HG03103 (cell line): Measurements from ENCODE around the gene NCKAP1.
"Not testable (repeated sequence)": the region's sequence is repeated elsewhere in the genome, so short reads cannot be mapped to it uniquely, and the experiment has no call there.

Source experiments
- ATAC-seq: cut with Tn5 transposase; IDR thresholded peaks from one replicate; pipeline ENCODE4 v1.9.1; 2021; ENCODE audit warnings: low read depth; ENCODE audit not compliant: unreplicated experiment

NCKAP1 gene

GRCh38 chr2:183037553-183038340 lies 510 bp downstream of the NCKAP1 start:
- peak; percentile 30 for ATAC-seq

DNA sequence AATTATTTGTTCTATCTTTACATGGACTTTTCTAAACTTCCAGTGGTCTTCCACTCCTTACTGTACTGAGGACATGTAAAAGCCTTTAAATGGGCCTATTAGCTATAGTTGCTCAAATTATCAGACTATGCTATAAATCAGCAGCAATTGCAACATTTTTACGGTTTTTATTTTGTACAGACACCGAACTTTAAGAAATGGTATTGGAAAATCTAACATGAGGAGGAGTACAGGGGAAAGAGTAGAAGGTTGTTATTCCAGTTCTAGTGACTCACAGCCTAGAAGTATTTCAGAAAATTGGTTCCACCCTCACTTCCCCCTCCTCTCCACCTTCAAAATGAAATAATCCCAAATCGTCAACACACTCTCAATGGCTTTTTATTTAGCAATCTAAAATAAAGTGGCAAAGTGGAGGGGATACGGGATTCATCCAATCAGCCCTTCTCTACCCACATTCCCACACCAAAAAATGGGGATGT lies 1.1 kb downstream of the NCKAP1 start:
- no peak for ATAC-seq

DNA sequence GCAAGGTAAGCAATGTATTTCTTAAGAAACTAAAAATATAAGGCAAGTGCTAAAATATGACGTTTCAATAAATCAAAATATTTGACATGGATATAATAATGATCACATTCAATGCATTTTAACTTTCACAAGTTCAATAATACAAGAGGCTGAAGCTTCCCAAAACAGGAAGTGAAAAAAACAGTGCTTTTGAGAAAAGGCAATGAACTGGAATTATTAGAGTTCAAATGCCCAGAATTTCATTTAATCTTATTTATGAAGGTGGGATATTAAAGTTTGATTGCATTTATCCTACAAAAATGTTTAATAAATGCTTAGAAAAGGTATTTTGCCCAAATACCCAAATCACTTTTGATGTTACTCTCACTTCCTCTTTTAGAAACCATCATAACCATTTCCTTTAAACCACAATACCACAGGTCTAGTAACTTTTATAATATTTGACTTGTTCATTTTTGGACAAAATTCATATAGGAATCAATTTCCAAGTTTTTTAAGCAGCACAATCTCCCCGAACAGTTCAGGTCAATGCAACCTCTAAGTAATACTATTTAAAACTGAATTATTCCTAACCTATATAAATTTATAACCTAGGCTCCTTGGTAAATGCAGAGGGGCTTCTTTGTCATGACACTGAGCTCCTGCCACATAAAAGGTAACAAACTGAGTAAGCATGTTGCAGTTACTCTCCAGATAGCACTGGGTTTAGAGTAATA lies 2.1 kb downstream of the NCKAP1 start:
- peak; percentile 49 for ATAC-seq

- no peak for ATAC-seq
Observed at GRCh38 chr2:183035298-183035953, 2.8 kb downstream of the NCKAP1 start.

DNA sequence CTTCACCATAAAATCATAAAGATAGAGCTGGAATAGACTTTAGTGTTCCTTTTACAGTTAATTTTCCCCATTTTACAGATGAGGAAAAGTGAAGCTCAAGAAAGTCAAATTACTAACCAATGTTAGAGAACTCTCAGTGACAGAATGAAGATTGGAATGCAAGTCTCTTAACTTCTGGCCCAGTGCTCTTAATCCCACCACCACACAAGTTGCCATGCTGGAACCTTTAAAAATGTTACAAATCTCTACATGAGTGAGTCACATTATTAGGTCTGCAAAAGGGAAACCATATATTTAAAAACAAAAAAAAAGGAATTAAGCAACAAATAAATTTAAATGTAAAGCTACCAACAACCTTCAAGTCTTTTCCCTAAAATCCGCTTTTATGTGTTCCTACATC lies 3.5 kb downstream of the NCKAP1 start:
- ATAC-seq: no peak

DNA sequence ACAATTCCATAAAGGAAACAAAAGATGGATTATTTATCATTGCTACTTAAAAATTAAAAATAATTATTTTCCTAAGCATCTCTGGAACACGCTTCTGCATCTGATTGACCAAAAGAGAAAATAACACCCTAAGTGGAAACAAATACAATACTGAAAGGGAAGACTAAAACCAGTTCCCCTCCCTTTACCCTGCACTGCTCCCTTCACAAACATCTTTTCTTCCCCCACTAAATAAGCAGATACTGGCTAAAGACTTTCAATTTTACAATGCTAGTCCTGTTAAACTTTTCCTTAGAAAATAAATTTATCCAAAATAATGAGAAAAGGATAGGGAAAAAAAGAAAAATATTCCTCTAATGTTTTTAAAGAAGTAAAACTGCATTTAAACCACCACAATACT lies 4.3 kb downstream of the NCKAP1 start:
- ATAC-seq: no peak

DNA sequence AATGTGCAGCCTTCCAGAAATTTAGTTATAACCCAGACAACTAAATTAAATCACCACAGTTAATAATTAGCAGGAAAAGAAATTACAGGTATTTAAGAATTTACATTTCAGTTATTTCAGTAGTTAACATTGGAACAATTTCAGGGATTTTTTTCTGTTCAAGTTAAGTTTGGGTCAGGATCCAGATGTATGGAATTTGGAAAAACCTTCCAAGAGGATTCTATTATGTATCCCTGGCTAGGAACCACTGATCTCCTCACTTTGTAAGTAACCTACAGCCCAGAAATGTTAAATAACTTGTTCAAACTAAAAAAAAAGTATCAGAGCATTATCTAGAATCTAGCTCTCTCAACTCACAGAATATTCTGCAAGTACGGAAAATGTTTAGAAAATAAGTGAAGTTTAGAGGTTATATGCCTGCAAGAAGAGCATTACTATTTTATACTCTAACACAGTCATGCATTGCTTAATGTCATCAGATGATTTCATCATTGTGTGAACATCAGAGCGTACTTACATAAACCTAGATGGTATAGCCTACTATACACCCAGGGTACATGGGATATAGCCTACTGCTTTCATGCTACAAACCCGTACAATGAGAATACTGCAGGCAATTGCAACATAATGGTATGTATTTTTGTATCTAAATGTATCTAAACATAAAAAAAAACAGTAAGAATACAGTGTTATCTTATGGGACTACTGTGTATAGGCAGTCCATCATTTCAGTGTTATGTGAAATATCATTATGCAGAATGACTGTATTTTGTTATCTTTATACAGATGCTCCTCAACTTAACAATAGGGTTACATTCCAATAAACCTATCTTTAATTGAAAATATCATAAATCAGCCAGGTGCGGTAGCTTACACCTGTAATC lies 6.1 kb downstream of the NCKAP1 start:
- no peak for ATAC-seq

- no peak for ATAC-seq
Observed at GRCh38 chr2:183029219-183029618, 9.0 kb downstream of the NCKAP1 start.

GRCh38 chr2:183028108-183028507 lies 10.1 kb downstream of the NCKAP1 start:
- ATAC-seq: no peak

GRCh38 chr2:183027443-183027842 lies 10.8 kb downstream of the NCKAP1 start:
- ATAC-seq: no peak

DNA sequence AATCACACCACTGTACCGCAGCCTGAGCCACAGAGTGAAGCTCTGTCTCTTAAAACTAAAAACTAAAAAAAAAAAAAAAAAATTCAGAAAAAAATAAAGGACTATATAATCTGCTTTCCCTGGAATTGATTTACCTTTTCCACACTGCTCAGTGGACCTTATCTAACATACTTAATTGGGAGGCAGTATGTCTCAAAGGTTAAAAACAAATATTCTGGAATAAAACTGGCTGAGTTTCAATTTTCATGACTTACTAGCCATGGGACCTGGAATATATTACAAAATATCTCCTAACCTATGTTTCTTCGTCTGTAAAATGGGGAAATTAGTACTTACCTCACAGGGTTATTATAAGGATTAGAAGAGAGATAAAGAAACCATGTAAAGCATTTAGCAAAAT lies 11.8 kb downstream of the NCKAP1 start:
- no peak for ATAC-seq

DNA sequence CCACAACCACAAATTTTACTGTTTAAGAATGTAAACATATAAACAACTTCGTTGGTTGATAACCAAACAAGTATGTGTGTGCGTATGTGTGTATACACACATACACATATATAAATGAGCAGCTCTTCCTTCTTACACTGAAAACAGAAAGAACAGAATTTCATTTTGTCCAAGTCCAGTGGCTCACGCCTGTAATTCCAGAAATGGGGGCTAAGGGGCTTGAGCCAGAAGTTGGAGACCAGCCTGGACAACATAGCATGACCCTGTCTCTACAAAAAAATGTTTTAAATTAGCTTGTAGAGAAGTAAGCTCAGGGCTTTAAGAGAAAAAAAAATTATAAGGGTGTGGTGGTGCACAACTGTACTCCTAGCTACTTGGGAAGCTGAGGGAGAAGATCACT lies 12.3 kb downstream of the NCKAP1 start:
- no peak for ATAC-seq

DNA sequence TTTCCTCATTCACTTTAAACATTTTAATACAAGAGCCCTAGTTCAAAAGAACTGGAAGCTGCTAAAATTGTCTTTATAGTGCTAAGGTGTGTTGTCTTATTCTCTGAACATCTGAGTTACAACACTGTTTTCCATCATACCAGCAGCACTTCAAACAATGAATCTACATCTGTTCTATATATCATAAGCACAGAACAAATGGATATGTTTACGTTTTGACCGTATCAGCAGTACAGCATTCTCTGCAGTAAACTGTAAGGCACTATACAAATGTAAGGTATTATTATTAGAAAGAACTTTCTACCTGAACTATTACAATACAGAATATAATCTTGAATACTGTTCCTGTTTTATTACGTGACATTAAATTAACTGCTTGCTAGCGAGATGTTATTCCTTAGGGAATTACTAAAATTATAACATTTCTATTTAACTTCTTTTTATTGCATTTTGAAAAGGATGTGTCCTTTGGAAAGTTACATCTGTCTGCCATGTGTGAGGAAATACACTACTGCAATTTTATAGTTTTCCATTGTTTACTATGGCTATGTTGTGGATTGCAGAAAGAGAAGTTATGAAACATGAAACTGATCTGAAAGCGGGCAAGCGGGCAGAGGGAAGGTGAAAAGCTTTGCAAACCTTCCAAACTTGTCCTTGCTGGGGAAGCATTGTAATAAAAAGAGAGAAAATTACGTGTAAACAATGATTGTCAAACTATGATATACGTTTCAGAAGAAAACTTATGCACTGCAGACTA lies 13.7 kb downstream of the NCKAP1 start:
- ATAC-seq: no peak

- no peak for ATAC-seq
Observed at GRCh38 chr2:183022711-183023110, 15.5 kb downstream of the NCKAP1 start.

DNA sequence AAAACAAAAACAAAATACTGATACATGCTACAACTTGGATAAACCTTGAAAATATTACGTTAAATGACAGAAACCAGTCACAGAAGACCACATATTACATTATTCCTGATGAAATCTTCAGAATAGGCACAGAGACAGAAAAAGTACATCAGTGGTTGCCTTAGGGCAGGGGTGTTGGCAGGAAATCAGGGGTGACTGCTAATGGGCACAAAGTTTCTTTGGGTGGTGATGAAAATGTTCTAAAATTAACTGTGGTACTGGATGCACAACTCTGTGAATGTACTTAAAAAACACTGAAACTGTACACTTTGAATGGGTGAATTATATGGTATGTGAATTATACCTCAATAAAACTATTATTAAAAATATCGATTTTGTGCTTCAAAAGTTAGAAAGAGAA lies 16.6 kb downstream of the NCKAP1 start:
- ATAC-seq: no peak

DNA sequence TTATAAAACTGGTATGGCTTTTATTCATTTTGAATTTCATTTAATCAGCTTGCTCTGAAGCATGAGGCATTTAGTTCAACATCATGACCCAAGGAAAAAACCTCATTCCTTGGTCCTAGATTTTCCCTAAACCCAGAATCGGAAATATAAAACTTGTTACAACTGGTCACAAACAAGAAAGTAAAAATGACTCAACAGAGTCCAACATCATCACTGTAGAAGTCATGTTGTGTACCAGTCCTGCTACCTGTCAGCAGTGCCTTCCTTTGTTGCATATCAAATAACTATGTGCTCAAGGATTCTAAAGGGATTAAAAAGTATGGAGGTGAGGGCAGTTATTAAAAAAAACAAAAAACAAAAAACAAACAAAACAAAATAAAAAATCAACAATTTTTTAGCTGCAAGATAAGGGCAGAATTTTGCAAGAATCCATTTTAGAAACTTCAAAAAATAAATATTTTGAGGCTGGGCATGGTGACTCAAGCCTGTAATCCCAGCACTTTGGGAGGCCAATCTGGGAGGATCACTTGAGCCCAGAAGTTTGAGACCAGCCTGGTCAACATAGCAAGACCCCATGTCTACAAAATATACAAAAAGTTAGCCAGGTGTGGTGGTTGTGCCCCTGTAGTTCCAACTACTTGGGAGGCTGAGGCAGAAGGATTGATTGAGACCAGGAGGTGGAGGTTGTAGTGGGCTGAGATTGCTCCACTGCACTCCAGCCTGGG lies 18.4 kb downstream of the NCKAP1 start:
- ATAC-seq: no peak

GRCh38 chr2:183017845-183018244 lies 20.4 kb downstream of the NCKAP1 start:
- not testable (repeated sequence) for ATAC-seq

- ATAC-seq: no peak
Observed at GRCh38 chr2:183014005-183014404, 24.3 kb downstream of the NCKAP1 start.

GRCh38 chr2:183011743-183012142 lies 26.5 kb downstream of the NCKAP1 start:
- no peak for ATAC-seq
